Neural progenitor cell (in vitro differentiated cells): ENCODE data around the gene JMJD8. TPM values are rescaled to one million over a fixed set of nuclear protein-coding genes. Genes with fewer than 3 reads are reported as not detected.
"Not testable (repeated sequence)": the region's sequence is repeated elsewhere in the genome, so short reads cannot be mapped to it uniquely, and the experiment has no call there.

Experiments used
- DNase-seq: peaks from one replicate; pipeline ENCODE4 v3.0.0-alpha.2; 2016; ENCODE audit warnings: low spot score
- H2AFZ ChIP-seq: fragments of 200-600 bp; sonication (generic); replicated peaks from 2 replicates; pipeline ENCODE4 v1.6.1; 2016; ENCODE audit warnings: antibody characterized with exemption
- H3F3A ChIP-seq: fragments of 200-600 bp; sonication (generic); 2 replicates; pipeline ENCODE4 v1.6.1; 2016; ENCODE audit warnings: antibody characterized with exemption, low read depth
- H3K27ac ChIP-seq: fragments of 200-600 bp; sonication (generic); 2 replicates; pipeline ENCODE4 v1.5.1; 2016; ENCODE audit warnings: mild to moderate bottlenecking
- H3K27me3 ChIP-seq: fragments of 200-600 bp; sonication (generic); 2 replicates; pipeline ENCODE4 v1.6.1; 2016; ENCODE audit warnings: mild to moderate bottlenecking, moderate library complexity
- H3K36me3 ChIP-seq: fragments of 200-600 bp; sonication (generic); 2 replicates; pipeline ENCODE4 v1.5.1; 2016
- H3K4me1 ChIP-seq: fragments of 200-600 bp; sonication (generic); 2 replicates; pipeline ENCODE4 v1.6.1; 2016; ENCODE audit warnings: mixed run types
- H3K4me2 ChIP-seq: fragments of 200-600 bp; sonication (generic); 2 replicates; pipeline ENCODE4 v1.6.1; 2016
- H3K4me3 ChIP-seq: fragments of 200-600 bp; sonication (generic); 2 replicates; pipeline ENCODE4 v1.5.1; 2016
- H3K79me2 ChIP-seq: fragments of 200-600 bp; sonication (generic); 2 replicates; pipeline ENCODE4 v1.6.1; 2016; ENCODE audit warnings: low read depth
- H3K9ac ChIP-seq: fragments of 200-600 bp; sonication (generic); 2 replicates; pipeline ENCODE4 v1.6.1; 2016
- H3K9me3 ChIP-seq: fragments of 200-600 bp; sonication (generic); 2 replicates; pipeline ENCODE4 v1.5.1; 2016; ENCODE audit warnings: low read depth
- H4K20me1 ChIP-seq: fragments of 200-600 bp; sonication (generic); 2 replicates; pipeline ENCODE4 v1.6.1; 2016; ENCODE audit warnings: low read depth
- H3K27ac Mint-ChIP-seq: 3 replicates; pipeline ENCODE4 v1.8.0; 2021; ENCODE audit warnings: mixed read lengths
- H3K27me3 Mint-ChIP-seq: 2 replicates; pipeline ENCODE4 v1.8.0; 2022; ENCODE audit warnings: low read depth, mild to moderate bottlenecking, inconsistent platforms, moderate library complexity, mixed read lengths; ENCODE audit not compliant: insufficient read depth
- H3K36me3 Mint-ChIP-seq: 3 replicates; pipeline ENCODE4 v1.8.0; 2021; ENCODE audit warnings: mixed read lengths
- H3K4me1 Mint-ChIP-seq: 3 replicates; pipeline ENCODE4 v1.8.0; 2021; ENCODE audit warnings: mixed read lengths
- H3K4me3 Mint-ChIP-seq: 3 replicates; pipeline ENCODE4 v1.8.0; 2021; ENCODE audit warnings: mild to moderate bottlenecking, moderate library complexity, mixed read lengths
- H3K9me3 Mint-ChIP-seq: 3 replicates; pipeline ENCODE4 v1.8.0; 2020; ENCODE audit warnings: mixed read lengths
- CTCF ChIP-seq: fragments of 200-600 bp; sonication (generic); IDR thresholded peaks from 2 replicates; pipeline ENCODE4 v1.5.1; 2017; ENCODE audit warnings: antibody characterized with exemption, mild to moderate bottlenecking
- EZH2 ChIP-seq: fragments of 200-600 bp; sonication (generic); IDR thresholded peaks from 2 replicates; pipeline ENCODE4 v1.6.1; 2017; ENCODE audit warnings: antibody characterized with exemption, mild to moderate bottlenecking, moderate library complexity
- EZH2phosphoT487 ChIP-seq: fragments of 200-600 bp; sonication (generic); IDR thresholded peaks from 2 replicates; pipeline ENCODE4 v1.6.1; 2017; ENCODE audit warnings: antibody characterized with exemption
- total RNA-seq: library from RNA; depleted of rRNA; stranded (reverse); fragments of >200 nt; gene quantifications from 2 replicates; pipeline ENCODE4 v1.2.3, GENCODE V29; 2015; ENCODE audit warnings: low replicate concordance

JMJD8 gene
- total RNA-seq, 1 donor from 2014 or later, result 32.1 TPM

- Histone ChIP-seq H4K20me1 (peaks cover 13% of the 10 kb centered on the region), H3K79me2 (peaks cover 10% of the 10 kb centered on the region), H3K4me1 (peaks cover 8% of the 10 kb centered on the region), H3K27ac (no peak overlapping the region), H3K9me3 (no peaks in the 10 kb centered on the region), H3K27me3 (peaks cover 80% of the 10 kb centered on the region), H3K9ac (no peak overlapping the region), H2AFZ (no peak overlapping the region), H3F3A (peaks cover 32% of the 10 kb centered on the region), H3K36me3 (no peaks in the 10 kb centered on the region), H3K4me2 (peak overlapping the region; percentile 76), H3K4me3 (peak overlapping the region; percentile 44)
- peaks cover 16% of the 10 kb centered on the region for H3K4me1 Mint-ChIP-seq
- TF ChIP-seq EZH2 (no peak), CTCF (no peak), EZH2phosphoT487 (no peak)
- H3K9me3 Mint-ChIP-seq, result no peaks in the 10 kb centered on the region
- H3K4me3 Mint-ChIP-seq, result peak overlapping the region; percentile 48
- H3K36me3 Mint-ChIP-seq, result no peaks in the 10 kb centered on the region
- H3K27me3 Mint-ChIP-seq, result peaks cover 36% of the 10 kb centered on the region
- no peak overlapping the region for H3K27ac Mint-ChIP-seq
- DNase-seq, result no peak
Observed at GRCh38 chr16:693364-693763, 9.2 kb upstream of the JMJD8 start.

- Mint-ChIP-seq H3K4me1 (peaks cover 16% of the 10 kb centered on the region), H3K27me3 (peaks cover 38% of the 10 kb centered on the region), H3K36me3 (no peaks in the 10 kb centered on the region), H3K4me3 (peak overlapping the region; percentile 81), H3K9me3 (no peaks in the 10 kb centered on the region), H3K27ac (no peak overlapping the region)
- Histone ChIP-seq H3K79me2 (peaks cover 10% of the 10 kb centered on the region), H3K9ac (no peak overlapping the region), H3K9me3 (no peaks in the 10 kb centered on the region), H3K27me3 (peaks cover 71% of the 10 kb centered on the region), H3K27ac (no peak overlapping the region), H3F3A (peaks cover 32% of the 10 kb centered on the region), H4K20me1 (peaks cover 13% of the 10 kb centered on the region), H3K36me3 (no peaks in the 10 kb centered on the region), H3K4me2 (no peak overlapping the region), H3K4me1 (peaks cover 8% of the 10 kb centered on the region), H3K4me3 (no peak overlapping the region), H2AFZ (no peak overlapping the region)
- DNase-seq, result no peak
- TF ChIP-seq EZH2 (no peak), CTCF (no peak), EZH2phosphoT487 (no peak)
Observed at GRCh38 chr16:692356-693108, 8.4 kb upstream of the JMJD8 start.

- not testable (repeated sequence) for H3K9ac ChIP-seq, H3K9me3 Mint-ChIP-seq, H2AFZ ChIP-seq, H3K27ac ChIP-seq, H3K36me3 Mint-ChIP-seq, H3K27ac Mint-ChIP-seq, H3K4me2 ChIP-seq, H3K4me3 ChIP-seq, H3K4me1 ChIP-seq, DNase-seq, H3K9me3 ChIP-seq, H3K36me3 ChIP-seq
- peaks cover 13% of the 10 kb centered on the region for H4K20me1 ChIP-seq
- H3K27me3 Mint-ChIP-seq, result peaks cover 32% of the 10 kb centered on the region
- peak overlapping the region; percentile 94 for H3K4me3 Mint-ChIP-seq
- H3K27me3 ChIP-seq, result peaks cover 58% of the 10 kb centered on the region
- H3F3A ChIP-seq, result peaks cover 32% of the 10 kb centered on the region
- peaks cover 16% of the 10 kb centered on the region for H3K4me1 Mint-ChIP-seq
- H3K79me2 ChIP-seq, result peaks cover 10% of the 10 kb centered on the region
Observed at GRCh38 chr16:691242-691641, 7.1 kb upstream of the JMJD8 start.

- Histone ChIP-seq H3K27me3 (peaks cover 39% of the 10 kb centered on the region), H2AFZ (no peak overlapping the region), H3K4me1 (peaks cover 1% of the 10 kb centered on the region), H3K79me2 (peaks cover 10% of the 10 kb centered on the region), H3K4me3 (peak overlapping the region; percentile 79), H3K9ac (peak overlapping the region; percentile 64), H4K20me1 (no peaks in the 10 kb centered on the region), H3F3A (peaks cover 41% of the 10 kb centered on the region), H3K27ac (no peak overlapping the region), H3K36me3 (no peaks in the 10 kb centered on the region), H3K4me2 (peak overlapping the region; percentile 96), H3K9me3 (no peaks in the 10 kb centered on the region)
- Mint-ChIP-seq H3K36me3 (no peaks in the 10 kb centered on the region), H3K27ac (no peak overlapping the region), H3K4me1 (peaks cover 12% of the 10 kb centered on the region), H3K4me3 (peak overlapping the region; percentile 94), H3K27me3 (peaks cover 21% of the 10 kb centered on the region), H3K9me3 (no peaks in the 10 kb centered on the region)
- TF ChIP-seq EZH2, result no peak
- no peak for TF ChIP-seq EZH2phosphoT487
- no peak for TF ChIP-seq CTCF
- DNase-seq, result no peak
Observed at GRCh38 chr16:689175-689897, 5.2 kb upstream of the JMJD8 start.
